Heart left ventricle (tissue), 13 donors: Measurements from ENCODE around the gene IQSEC1.

Experiments used
- POLR2A ChIP-seq, 2 donors: fragments of 450-650 bp; IDR thresholded peaks; one replicate each; pipeline ENCODE4 v1.6.1; 2017; ENCODE audit warnings: antibody characterized with exemption in 2 of 2, mild to moderate bottlenecking in 2 of 2, moderate library complexity in 2 of 2
- TF ChIP-seq, protein P1 (sequence below), 12 donors: fragments of 200-600 bp; sonication (generic) in 4 of 12; IDR thresholded peaks; one replicate each; pipeline versions ENCODE4 v1.5.0 to v1.8.0; 2018 to 2022; ENCODE audit warnings: antibody characterized with exemption in 12 of 12, mild to moderate bottlenecking in 5 of 12
- donor health status: ischemic (EF 13 %, LVEDD 7.1; RV severe dilation, severe dysfunction).
- donor health status: DM: no; HTN: yes; CAD: no.
- donor health status: DM: no; HTN: no; CAD: no.
- donor health status: ischemic (EF 25% LVEDD 6.9; RV normal size, moderate dysfunction).
- donor health status: ischemic (EF 25% LVEDD 5.7; RV mildly dilated, moderate dysfunction).
- donor health status: ischemic (EF 35%, LVEDD 5.7; RV mildly dilated, moderate dysfunction).
- donor health status: nonischemic (EF 11% LVEDD 7.7; RV severe dilation, severe dysfunction).
- donor health status: DM: yes; HTN: yes; CAD: no.
- donor health status: PGD.
- donor health status: ischemic (EF 29% LVEDD 5.4; RV normal size, mild dysfunction).
- donor health status: nonischemic (EF 23%, LVEDD 6.1; RV moderate dilation, normal function).

- TF ChIP-seq, protein P1, sequence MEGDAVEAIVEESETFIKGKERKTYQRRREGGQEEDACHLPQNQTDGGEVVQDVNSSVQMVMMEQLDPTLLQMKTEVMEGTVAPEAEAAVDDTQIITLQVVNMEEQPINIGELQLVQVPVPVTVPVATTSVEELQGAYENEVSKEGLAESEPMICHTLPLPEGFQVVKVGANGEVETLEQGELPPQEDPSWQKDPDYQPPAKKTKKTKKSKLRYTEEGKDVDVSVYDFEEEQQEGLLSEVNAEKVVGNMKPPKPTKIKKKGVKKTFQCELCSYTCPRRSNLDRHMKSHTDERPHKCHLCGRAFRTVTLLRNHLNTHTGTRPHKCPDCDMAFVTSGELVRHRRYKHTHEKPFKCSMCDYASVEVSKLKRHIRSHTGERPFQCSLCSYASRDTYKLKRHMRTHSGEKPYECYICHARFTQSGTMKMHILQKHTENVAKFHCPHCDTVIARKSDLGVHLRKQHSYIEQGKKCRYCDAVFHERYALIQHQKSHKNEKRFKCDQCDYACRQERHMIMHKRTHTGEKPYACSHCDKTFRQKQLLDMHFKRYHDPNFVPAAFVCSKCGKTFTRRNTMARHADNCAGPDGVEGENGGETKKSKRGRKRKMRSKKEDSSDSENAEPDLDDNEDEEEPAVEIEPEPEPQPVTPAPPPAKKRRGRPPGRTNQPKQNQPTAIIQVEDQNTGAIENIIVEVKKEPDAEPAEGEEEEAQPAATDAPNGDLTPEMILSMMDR (IDR thresholded peaks at IDR 0.05): peak; percentile 87 to 98 (median 94)
- TF ChIP-seq POLR2A (IDR thresholded peaks at IDR 0.05): peak in 1 of 2 donors; percentile 61
These were observed 78.4 kb downstream of the IQSEC1 start for GRCh38 chr3:12994607-12995388.
